HG02870 (cell line): ENCODE measurements around the gene PERM1.
"Not testable (repeated sequence)": the region's sequence is repeated elsewhere in the genome, so short reads cannot be mapped to it uniquely, and the experiment has no call there.

ENCODE experiments used
- ATAC-seq: cut with Tn5 transposase; IDR thresholded peaks from one replicate; pipeline ENCODE4 v1.9.1; 2021; ENCODE audit warnings: mild to moderate bottlenecking, moderate library complexity; ENCODE audit not compliant: unreplicated experiment

Gene PERM1

GRCh38 chr1:952201-952600 lies 29.7 kb downstream of the PERM1 start:
- ATAC-seq: no peak

- no peak for ATAC-seq
Observed at GRCh38 chr1:951364-951763, 30.5 kb downstream of the PERM1 start.

DNA sequence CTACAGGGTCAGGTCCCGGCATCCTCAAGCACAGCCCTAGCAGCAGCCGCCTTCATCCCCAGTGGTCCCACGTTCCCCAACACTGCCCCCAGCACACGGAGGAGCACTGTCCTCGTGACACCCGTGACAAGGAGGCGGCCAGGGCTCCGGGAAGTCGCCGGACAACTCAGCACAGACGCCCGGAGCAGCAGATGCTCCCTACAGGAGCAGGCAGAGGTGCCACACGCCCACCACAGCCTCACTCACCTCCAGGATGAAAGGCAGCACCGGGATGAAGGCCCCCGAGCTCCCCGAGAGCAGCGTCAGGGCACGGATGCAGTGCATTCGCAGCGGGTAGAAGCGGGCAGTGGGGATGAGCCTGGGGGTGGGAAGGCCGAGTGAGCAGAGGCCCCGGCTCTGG lies 31.0 kb downstream of the PERM1 start:
- ATAC-seq: no peak

DNA sequence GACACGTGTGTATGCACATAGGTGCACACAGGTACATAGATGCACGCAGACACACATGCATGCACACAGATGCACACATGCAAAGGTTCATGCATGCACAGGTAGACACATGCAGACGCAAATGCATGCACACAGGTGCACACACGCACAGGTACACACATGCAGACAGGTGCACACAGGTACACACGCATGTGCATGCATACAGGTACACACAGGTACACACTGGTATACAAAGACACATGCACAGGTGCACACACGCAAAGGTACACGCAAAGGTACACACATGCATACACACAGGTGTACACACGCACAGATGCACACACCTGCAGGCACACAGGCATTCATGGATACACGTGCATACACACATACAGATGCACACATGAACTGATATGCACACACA lies 31.6 kb downstream of the PERM1 start:
- no peak for ATAC-seq

DNA sequence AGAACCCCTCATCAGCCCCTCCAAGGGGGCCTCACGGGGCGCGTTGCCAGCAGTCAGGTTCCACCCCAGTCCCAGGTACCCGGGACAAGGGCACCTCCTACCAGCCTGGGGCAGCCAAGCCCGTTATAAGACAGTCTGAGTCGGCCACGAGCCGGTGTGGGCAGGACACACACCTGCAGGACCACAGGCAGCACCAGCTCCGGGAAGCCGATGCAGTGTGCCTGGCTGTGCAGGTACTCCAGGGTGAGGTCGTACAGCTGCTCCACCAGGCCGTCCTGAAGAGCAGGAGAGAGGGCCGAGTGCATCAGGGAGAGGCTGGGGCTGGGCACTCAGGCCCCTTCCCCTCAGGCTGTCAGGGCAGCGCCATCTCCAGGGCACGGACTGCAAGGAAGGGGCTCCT lies 33.9 kb downstream of the PERM1 start:
- ATAC-seq: no peak

GRCh38 chr1:946811-947210 lies 35.1 kb downstream of the PERM1 start:
- not testable (repeated sequence) for ATAC-seq

DNA sequence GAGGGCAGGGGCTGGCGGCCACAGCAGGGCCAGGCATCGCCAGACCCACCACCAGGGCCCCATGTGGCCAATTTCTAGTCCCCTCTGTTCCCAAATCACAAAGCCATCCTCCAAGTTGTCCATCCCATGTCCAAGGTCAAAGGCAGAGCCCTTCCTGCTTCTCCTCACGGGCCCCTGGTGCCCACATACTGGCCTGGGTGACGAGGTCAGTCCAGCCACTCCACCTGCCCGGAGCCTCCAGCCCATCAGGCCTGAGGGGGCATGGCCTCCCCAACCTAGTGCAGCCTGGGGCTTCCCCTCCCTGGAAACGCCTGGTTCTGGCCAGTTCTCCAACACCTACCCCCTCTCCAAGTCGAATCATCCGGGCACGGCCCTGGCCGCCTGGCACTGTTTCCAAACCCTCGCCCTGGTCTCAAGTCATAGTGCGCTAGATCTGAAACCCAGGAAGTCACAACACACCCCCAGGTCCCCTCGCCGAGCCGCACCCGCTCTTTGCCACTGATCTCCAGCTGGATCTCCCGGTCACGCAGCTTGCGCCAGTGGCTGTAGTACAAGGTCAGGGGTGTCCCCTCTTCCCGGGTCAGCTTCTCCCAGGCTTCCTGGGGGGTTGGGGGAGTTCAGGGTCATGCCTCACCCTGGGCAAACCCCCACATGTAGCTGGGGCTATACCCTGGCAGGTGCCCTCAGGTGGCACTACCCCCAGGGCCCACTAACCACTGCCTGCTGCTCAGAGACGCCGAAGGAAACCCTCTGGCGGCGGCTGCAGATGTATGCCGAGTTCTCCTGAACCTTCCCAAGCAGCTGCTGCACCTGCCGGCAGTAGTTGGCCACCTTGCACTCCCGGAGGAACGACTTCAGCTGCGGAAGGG lies 36.0 kb downstream of the PERM1 start:
- ATAC-seq: no peak

DNA sequence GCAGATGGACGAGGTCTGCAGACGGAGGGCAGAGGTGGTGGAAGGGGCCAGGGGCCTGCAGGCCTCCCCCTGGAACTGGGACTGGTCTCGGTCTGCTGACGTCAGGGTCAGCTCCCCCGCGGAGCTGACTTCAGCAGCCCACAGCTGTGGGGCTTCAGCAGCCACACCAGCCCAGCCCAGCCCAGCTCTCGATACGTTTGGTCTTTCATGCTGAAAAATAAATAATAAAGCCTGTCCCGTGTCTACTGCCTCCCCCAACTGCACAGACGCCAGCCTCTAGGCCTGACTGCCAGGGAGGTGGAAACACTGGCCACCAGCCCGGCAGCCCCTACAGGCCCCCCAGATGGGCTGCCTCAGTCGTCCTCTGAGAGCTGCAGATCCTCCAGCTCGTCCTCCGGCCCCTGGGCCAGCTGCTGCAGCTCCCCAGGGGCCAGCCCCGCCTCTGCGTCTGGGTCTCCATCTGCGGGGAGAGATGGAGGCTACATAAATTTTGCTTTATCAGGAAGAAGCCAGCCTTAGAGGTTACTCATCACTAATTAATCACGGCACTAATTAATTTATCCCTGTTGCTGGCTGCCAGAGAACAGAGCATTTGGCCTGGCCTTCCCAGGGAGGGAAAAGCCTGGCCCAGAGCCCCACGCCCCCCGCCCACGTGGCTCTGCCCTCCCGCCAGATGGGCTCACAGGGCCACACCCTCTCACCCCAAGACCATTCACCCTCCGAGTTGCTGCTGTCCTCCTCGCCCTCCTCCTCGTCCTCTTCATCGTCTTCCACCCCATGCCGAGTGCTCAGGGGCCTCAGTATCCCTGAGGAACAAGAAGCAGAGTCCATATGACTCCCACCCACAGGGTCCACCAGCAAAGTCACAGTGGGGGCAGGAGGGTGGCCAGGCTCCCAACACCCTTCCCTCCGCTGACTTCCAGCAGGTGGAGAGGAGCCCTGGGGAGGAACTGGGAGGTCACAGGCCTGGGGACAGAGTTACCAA lies 37.3 kb downstream of the PERM1 start:
- no peak for ATAC-seq

- ATAC-seq: no peak
Observed at GRCh38 chr1:943545-944340, 38.1 kb downstream of the PERM1 start.

- no peak for ATAC-seq
Observed at GRCh38 chr1:942864-943533, 38.9 kb downstream of the PERM1 start.

DNA sequence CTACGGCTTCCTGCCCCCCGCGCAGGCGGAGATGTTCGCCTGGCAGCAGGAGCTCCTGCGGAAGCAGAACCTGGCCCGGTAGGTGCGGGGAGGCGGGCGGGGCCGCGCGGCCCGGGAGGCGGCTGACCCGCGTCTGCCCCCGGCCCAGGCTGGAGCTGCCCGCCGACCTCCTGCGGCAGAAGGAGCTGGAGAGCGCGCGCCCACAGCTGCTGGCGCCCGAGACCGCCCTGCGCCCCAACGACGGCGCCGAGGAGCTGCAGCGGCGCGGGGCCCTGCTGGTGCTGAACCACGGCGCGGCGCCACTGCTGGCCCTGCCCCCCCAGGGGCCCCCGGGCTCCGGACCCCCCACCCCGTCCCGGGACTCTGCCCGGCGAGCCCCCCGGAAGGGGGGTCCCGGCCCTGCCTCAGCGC lies 39.5 kb downstream of the PERM1 start:
- no peak for ATAC-seq

GRCh38 chr1:941588-942383 lies 40.1 kb downstream of the PERM1 start:
- ATAC-seq: no peak

GRCh38 chr1:941015-941587 lies 40.8 kb downstream of the PERM1 start:
- no peak for ATAC-seq

DNA sequence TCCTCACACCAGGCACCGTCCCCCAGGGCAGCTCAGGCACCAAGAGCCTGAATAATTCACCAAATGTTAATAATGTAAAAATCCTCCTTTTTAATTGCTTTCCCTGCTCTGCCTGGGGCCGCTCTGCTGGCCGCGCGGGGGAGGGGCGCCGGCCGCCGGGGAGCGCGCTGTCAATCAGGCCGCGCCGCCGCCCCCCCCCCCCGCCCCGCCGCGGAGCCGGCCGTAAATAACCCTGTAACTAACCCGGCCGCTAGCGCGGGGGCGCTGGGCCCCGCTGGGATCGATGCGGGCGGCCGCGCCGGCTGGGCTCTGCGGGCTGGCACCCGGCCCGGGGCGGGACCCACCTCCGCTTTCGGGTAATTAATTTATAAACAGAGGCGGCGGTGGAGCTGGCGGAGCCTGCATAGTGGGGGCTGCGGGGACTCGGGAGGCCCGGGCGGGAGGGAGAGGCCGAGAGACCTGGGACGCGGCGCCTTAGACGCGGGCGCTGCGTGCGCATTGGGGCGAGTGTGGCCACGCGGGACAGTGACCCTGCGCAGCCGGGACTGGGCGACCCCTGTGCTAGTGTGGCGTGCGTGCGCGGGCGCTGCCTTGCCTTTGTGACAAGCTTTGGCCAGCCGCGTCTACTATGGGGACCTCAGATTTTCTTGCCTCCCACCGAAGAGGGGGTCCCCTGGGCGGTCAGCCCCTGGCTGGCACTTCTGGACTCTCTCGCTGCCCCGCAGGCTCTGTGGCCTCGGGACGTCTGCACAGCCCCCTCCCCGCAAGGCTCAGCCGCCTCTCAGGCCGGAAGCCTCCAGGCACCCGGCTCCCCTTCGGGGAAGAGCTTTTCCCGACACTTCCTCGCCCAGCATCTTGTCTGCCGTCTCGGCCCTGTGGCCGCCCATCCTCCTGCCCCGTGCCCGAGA lies 41.5 kb downstream of the PERM1 start:
- ATAC-seq: no peak

- ATAC-seq: no peak
Observed at GRCh38 chr1:939511-940106, 42.3 kb downstream of the PERM1 start.

DNA sequence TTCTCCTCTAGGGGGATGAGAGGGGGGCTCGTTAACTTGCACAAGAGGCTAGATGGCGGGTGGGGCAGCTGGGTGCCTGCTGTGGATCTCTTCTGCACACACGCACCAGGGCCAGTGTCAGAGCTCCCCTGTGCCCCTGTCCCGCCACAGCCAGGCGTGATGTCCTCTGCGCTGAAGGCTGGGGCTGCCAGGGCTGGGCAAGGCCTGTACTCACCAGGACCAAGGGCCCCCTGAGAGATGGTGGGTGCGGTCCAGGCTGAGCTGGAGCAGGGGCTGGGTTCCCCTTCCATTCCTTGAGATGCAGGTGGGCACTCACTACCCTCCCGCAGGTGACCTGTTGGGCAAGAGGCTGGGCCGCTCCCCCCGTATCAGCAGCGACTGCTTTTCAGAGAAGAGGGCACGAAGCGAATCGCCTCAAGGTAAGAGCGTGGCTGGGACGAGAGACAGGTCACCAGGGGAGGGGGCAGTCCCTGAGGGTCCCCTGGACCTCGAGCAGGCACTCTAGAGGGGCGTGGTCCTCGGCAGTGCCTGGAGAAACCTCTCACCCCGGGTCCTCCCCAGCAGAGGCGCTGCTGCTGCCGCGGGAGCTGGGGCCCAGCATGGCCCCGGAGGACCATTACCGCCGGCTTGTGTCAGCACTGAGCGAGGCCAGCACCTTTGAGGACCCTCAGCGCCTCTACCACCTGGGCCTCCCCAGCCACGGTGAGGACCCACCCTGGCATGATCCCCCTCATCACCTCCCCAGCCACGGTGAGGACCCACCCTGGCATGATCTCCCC lies 43.0 kb downstream of the PERM1 start:
- ATAC-seq: no peak

DNA sequence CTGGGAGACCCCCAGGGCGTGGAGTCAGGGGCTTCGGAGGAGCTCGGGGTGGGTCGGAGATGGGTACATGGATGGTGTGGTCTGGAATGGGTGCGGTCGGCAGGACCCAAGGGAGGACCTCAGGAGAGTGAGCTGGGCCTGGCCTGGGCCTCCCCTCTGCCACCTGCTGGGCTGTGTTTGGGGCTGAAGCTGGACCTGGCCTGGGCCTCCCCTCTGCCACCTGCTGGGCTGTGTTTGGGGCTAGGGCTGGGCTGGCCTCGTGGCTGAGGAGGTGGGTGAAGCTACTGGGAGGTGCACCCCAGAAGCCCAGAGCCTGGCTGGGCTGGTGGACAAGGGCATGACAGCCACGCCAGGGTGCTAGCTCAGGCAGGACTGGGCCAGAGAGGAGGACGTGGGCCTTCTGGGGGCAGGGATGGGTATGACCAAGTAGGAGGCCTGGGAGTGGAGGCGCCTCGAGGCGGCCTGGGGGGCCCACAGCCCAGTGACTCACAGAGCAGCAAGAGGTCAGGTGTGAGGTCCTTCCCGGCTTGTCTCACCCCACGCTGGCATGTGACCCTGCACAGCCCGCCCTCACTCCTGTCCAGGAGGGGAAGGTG lies 43.7 kb downstream of the PERM1 start:
- ATAC-seq: no peak
